HG03575 (cell line): Measurements from ENCODE around the gene TBK1.
"Not testable (repeated sequence)": the region's sequence is repeated elsewhere in the genome, so short reads cannot be mapped to it uniquely, and the experiment has no call there.

Source experiments
- ATAC-seq: cut with Tn5 transposase; IDR thresholded peaks from one replicate; pipeline ENCODE4 v1.9.1; 2021; ENCODE audit not compliant: unreplicated experiment, insufficient number of reproducible peaks, low FRiP score; ENCODE audit errors: extremely low read depth

The TBK1 gene

GRCh38 chr12:64531665-64532334, 79.9 kb downstream of the TBK1 start:
- ATAC-seq: no peak

- ATAC-seq: no peak
These were observed 80.9 kb downstream of the TBK1 start for GRCh38 chr12:64532734-64533351.

- ATAC-seq: no peak
These were observed 82.8 kb downstream of the TBK1 start for GRCh38 chr12:64534672-64535199.

GRCh38 chr12:64538121-64538520, 86.2 kb downstream of the TBK1 start:
- ATAC-seq: no peak

- not testable (repeated sequence) for ATAC-seq
These were observed 90.6 kb downstream of the TBK1 start for GRCh38 chr12:64542409-64543047.

GRCh38 chr12:64544371-64545080, 92.6 kb downstream of the TBK1 start:
- ATAC-seq: no peak

- ATAC-seq: no peak
These were observed 93.1 kb downstream of the TBK1 start for GRCh38 chr12:64545081-64545382.

- no peak for ATAC-seq
These were observed 97.2 kb downstream of the TBK1 start for GRCh38 chr12:64549108-64549507.

GRCh38 chr12:64550755-64551154, 98.8 kb downstream of the TBK1 start:
- no peak for ATAC-seq

GRCh38 chr12:64551676-64552075, 99.8 kb downstream of the TBK1 start:
- no peak for ATAC-seq
